Panc1 (cell line): ENCODE results near the gene PRKAG2.

Experiments
- CTCF ChIP-seq: fragments of 450-650 bp; IDR thresholded peaks from 2 replicates; pipeline ENCODE4 v1.5.1; 2017; ENCODE audit warnings: mild to moderate bottlenecking
- POLR2AphosphoS5 ChIP-seq: IDR thresholded peaks from 2 replicates; pipeline ENCODE4 v1.6.1; 2012; ENCODE audit warnings: mild to moderate bottlenecking, low read depth, low read length, moderate library complexity
- SIN3A ChIP-seq: IDR thresholded peaks from 2 replicates; pipeline ENCODE4 v1.6.1; 2012; ENCODE audit warnings: low read depth, mild to moderate bottlenecking, low read length, moderate library complexity, borderline replicate concordance; ENCODE audit not compliant: insufficient read depth

- TF ChIP-seq CTCF: no peak
- no peak for TF ChIP-seq POLR2AphosphoS5
- no peak for TF ChIP-seq SIN3A
Measured at GRCh38 chr7:151666886-151667285, 210.0 kb downstream of the PRKAG2 start.
